GM23338 (cell line): ENCODE data around the gene PTPRF. TPM values are rescaled to one million over a fixed set of nuclear protein-coding genes. Genes with fewer than 3 reads are reported as not detected.

ENCODE experiments used
- ATAC-seq: fragments of 200-7000 bp; cut with Tn5 transposase; 3 replicates; pipeline ENCODE4 v1.9.1; 2020
- DNase-seq: peaks from one replicate; pipeline ENCODE4 v3.0.0-alpha.2; 2015; ENCODE audit warnings: low spot score
- H2AFZ ChIP-seq: fragments of 200-600 bp; sonication (generic); 2 replicates; pipeline ENCODE4 v1.8.0; 2016; ENCODE audit warnings: antibody characterized with exemption, mild to moderate bottlenecking, moderate library complexity
- H3F3A ChIP-seq: fragments of 200-600 bp; sonication (generic); replicated peaks from 2 replicates; pipeline ENCODE4 v1.8.0; 2017; ENCODE audit warnings: antibody characterized with exemption, mixed run types, low read depth
- H3K27ac ChIP-seq: fragments of 200-600 bp; sonication (generic); 2 replicates; pipeline ENCODE4 v1.6.1; 2016; ENCODE audit warnings: low read depth
- H3K27me3 ChIP-seq: fragments of 200-600 bp; sonication (generic); 2 replicates; pipeline ENCODE4 v1.8.0; 2016; ENCODE audit warnings: mild to moderate bottlenecking, mixed run types, moderate library complexity; ENCODE audit not compliant: insufficient read depth
- H3K36me3 ChIP-seq: fragments of 200-600 bp; sonication (generic); 2 replicates; pipeline ENCODE4 v1.8.0; 2016; ENCODE audit warnings: mild to moderate bottlenecking; ENCODE audit not compliant: insufficient read depth
- H3K4me1 ChIP-seq: fragments of 200-600 bp; sonication (generic); 2 replicates; pipeline ENCODE4 v1.8.0; 2016; ENCODE audit warnings: mild to moderate bottlenecking, moderate library complexity; ENCODE audit not compliant: insufficient read depth
- H3K4me2 ChIP-seq: fragments of 200-600 bp; sonication (generic); 2 replicates; pipeline ENCODE4 v1.7.1; 2017; ENCODE audit warnings: mixed run types
- H3K4me3 ChIP-seq: fragments of 200-600 bp; sonication (generic); 2 replicates; pipeline ENCODE4 v1.6.1; 2016; ENCODE audit warnings: mixed run types
- H3K79me2 ChIP-seq: fragments of 200-600 bp; sonication (generic); replicated peaks from 2 replicates; pipeline ENCODE4 v1.8.0; 2017; ENCODE audit warnings: mild to moderate bottlenecking; ENCODE audit not compliant: insufficient read depth
- H3K9me2 ChIP-seq: fragments of 200-600 bp; sonication (generic); 2 replicates; pipeline ENCODE4 v1.8.0; 2017; ENCODE audit not compliant: insufficient read depth
- H4K20me1 ChIP-seq: fragments of 200-600 bp; sonication (generic); replicated peaks from 2 replicates; pipeline ENCODE4 v1.8.0; 2017; ENCODE audit warnings: mild to moderate bottlenecking; ENCODE audit not compliant: insufficient read depth
- H3K27ac Mint-ChIP-seq: 2 replicates; pipeline ENCODE4 v1.8.0; 2020; ENCODE audit warnings: inconsistent platforms, mild to moderate bottlenecking, moderate library complexity, mixed read lengths
- H3K27me3 Mint-ChIP-seq: 3 replicates; pipeline ENCODE4 v1.8.0; 2022; ENCODE audit warnings: low read depth, mild to moderate bottlenecking, moderate library complexity, mixed read lengths, inconsistent platforms; ENCODE audit not compliant: insufficient read depth, poor library complexity
- H3K36me3 Mint-ChIP-seq: 3 replicates; pipeline ENCODE4 v1.8.0; 2021; ENCODE audit warnings: low read depth, mild to moderate bottlenecking, inconsistent platforms, moderate library complexity, mixed read lengths
- H3K4me1 Mint-ChIP-seq: 3 replicates; pipeline ENCODE4 v1.8.0; 2020; ENCODE audit warnings: mild to moderate bottlenecking, inconsistent platforms, mixed read lengths
- H3K4me3 Mint-ChIP-seq: 3 replicates; pipeline ENCODE4 v1.8.0; 2021; ENCODE audit warnings: moderate library complexity, mild to moderate bottlenecking, inconsistent platforms, mixed read lengths
- H3K9me3 Mint-ChIP-seq: 3 replicates; pipeline ENCODE4 v1.8.0; 2020; ENCODE audit warnings: moderate library complexity, mild to moderate bottlenecking, inconsistent platforms, mixed read lengths
- CTCF ChIP-seq, 2 experiments: fragments of 200-600 bp in 1 of 2; sonication (generic) in 1 of 2; conservative IDR thresholded peaks; 2 replicates each; pipeline versions ENCODE4 v1.5.1 to v1.6.1; 2016 to 2017; ENCODE audit warnings: antibody characterized with exemption in 2 of 2, low read depth in 2 of 2, mild to moderate bottlenecking in 2 of 2, moderate library complexity in 1 of 2
- ETS1 ChIP-seq: IDR thresholded peaks from 2 replicates; pipeline ENCODE4 v1.6.1; 2016; ENCODE audit warnings: antibody characterized with exemption
- EZH2 ChIP-seq: fragments of 200-600 bp; sonication (generic); IDR thresholded peaks from one replicate; pipeline ENCODE4 v1.8.0; 2017; ENCODE audit warnings: antibody characterized with exemption, mild to moderate bottlenecking, low read depth; ENCODE audit not compliant: unreplicated experiment
- EZH2phosphoT487 ChIP-seq: fragments of 200-600 bp; sonication (generic); IDR thresholded peaks from one replicate; pipeline ENCODE4 v1.8.1; 2018; ENCODE audit warnings: antibody characterized with exemption; ENCODE audit not compliant: unreplicated experiment
- NANOG ChIP-seq: IDR thresholded peaks from 2 replicates; pipeline ENCODE4 v1.6.1; 2016; ENCODE audit warnings: antibody characterized with exemption, borderline replicate concordance
- POLR2AphosphoS5 ChIP-seq: IDR thresholded peaks from 2 replicates; pipeline ENCODE4 v1.6.1; 2016; ENCODE audit warnings: antibody characterized with exemption, low read depth
- REST ChIP-seq: IDR thresholded peaks from one replicate; pipeline ENCODE4 v1.6.1; 2018; ENCODE audit warnings: antibody characterized with exemption; ENCODE audit not compliant: unreplicated experiment
- ZNF114 ChIP-seq: fragments of 250-450 bp; sonication (Bioruptor Pico); IDR thresholded peaks from 2 replicates; pipeline ENCODE4 v1.5.0; 2020; ENCODE audit warnings: mild to moderate bottlenecking, moderate library complexity
- ZNF331 ChIP-seq: fragments of 250-450 bp; sonication (Bioruptor Pico); IDR thresholded peaks from 2 replicates; pipeline ENCODE4 v1.5.0; 2020; ENCODE audit warnings: low read depth, mild to moderate bottlenecking, moderate library complexity
- ZNF462 ChIP-seq: fragments of 250-450 bp; sonication (Bioruptor Pico); IDR thresholded peaks from 2 replicates; pipeline ENCODE4 v1.5.0; 2020; ENCODE audit warnings: mild to moderate bottlenecking, moderate library complexity
- polyA plus RNA-seq: library from polyadenylated mRNA; unstranded; fragments of >200 nt; fragmentation: Nextera tagmentation; extraction: Ambion mirVana; gene quantifications from 2 replicates; pipeline ENCODE4 v1.2.1, GENCODE V29; 2016
- total RNA-seq: library from RNA; depleted of rRNA; stranded (reverse); fragments of >200 nt; shearing (Covaris generic); gene quantifications from 2 replicates; pipeline ENCODE4 v1.2.3, GENCODE V29; 2014

Gene PTPRF
- total and polyA plus RNA-seq, 2 experiments from 2014 or later, result 52.4 to 173 TPM

GRCh38 chr1:43651188-43651587, 120.5 kb downstream of the PTPRF start (continued):
- TF ChIP-seq CTCF (conservative IDR thresholded peaks at IDR 0.05; ENCODE audit: low read depth in 2 of 2), result no peak
- no peak for TF ChIP-seq EZH2phosphoT487
- no peak for TF ChIP-seq ZNF114

GRCh38 chr1:43651902-43652301, 121.2 kb downstream of the PTPRF start:
- H3K4me1 ChIP-seq, result peaks cover 29% of the 10 kb centered on the region
- TF ChIP-seq EZH2phosphoT487 (no peak), REST (no peak), ETS1 (no peak), CTCF (conservative IDR thresholded peaks at IDR 0.05; ENCODE audit: low read depth in 2 of 2) (no peak), ZNF462 (CRISPR knock-in tag) (no peak), POLR2AphosphoS5 (no peak), EZH2 (no peak), NANOG (no peak), ZNF331 (CRISPR knock-in tag) (no peak)

More at GRCh38 chr1:43651902-43652301, 121.2 kb downstream of the PTPRF start:
- H3K36me3 ChIP-seq, result peaks cover 32% of the 10 kb centered on the region
- H3K79me2 ChIP-seq, result peaks cover 55% of the 10 kb centered on the region
- H3K27me3 ChIP-seq, result no peaks in the 10 kb centered on the region
- H3K4me3 ChIP-seq, result peak overlapping the region; percentile 79
- H3K4me3 Mint-ChIP-seq, result peak overlapping the region; percentile 100
- ATAC-seq, result no peak
- no peak for DNase-seq
- no peaks in the 10 kb centered on the region for H3K9me2 ChIP-seq
- no peak overlapping the region for H2AFZ ChIP-seq
- H3K27me3 Mint-ChIP-seq, result peaks cover 11% of the 10 kb centered on the region
- peak overlapping the region; percentile 92 for H3K27ac Mint-ChIP-seq
- peaks cover 31% of the 10 kb centered on the region for H4K20me1 ChIP-seq
- peaks cover 49% of the 10 kb centered on the region for H3K36me3 Mint-ChIP-seq
- peaks cover 18% of the 10 kb centered on the region for H3F3A ChIP-seq
- no peaks in the 10 kb centered on the region for H3K9me3 Mint-ChIP-seq
- H3K27ac ChIP-seq, result peak overlapping the region; percentile 95
- H3K4me2 ChIP-seq, result peak overlapping the region; percentile 97
- peaks cover 26% of the 10 kb centered on the region for H3K4me1 Mint-ChIP-seq
